NCI-H2196 treated with DMSO at 0.1 percent for 48 hours (cell line): Measurements from ENCODE around the gene MYOZ3.

Experiments used
- DNase-seq: peaks from one replicate; lab custom pipeline; 2025; ENCODE audit not compliant: unreplicated experiment; lab: John Stamatoyannopoulos, UW

Gene MYOZ3

GRCh38 chr5:150658699-150659265, 2.3 kb upstream of the MYOZ3 start:
- no peak for DNase-seq

- DNase-seq = no peak
Observed at GRCh38 chr5:150659360-150660107, 1.5 kb upstream of the MYOZ3 start.

- DNase-seq = no peak
Observed at GRCh38 chr5:150660108-150660831, 781 bp upstream of the MYOZ3 start.

- DNase-seq = no peak
Observed at GRCh38 chr5:150661821-150662596, 958 bp downstream of the MYOZ3 start.

GRCh38 chr5:150662731-150663516, 1.9 kb downstream of the MYOZ3 start:
- no peak for DNase-seq

- DNase-seq = no peak
Observed at GRCh38 chr5:150663936-150664335, 2.9 kb downstream of the MYOZ3 start.

- DNase-seq = no peak
Observed at GRCh38 chr5:150665044-150665443, 4.0 kb downstream of the MYOZ3 start.

GRCh38 chr5:150670275-150670947, 9.4 kb downstream of the MYOZ3 start:
- no peak for DNase-seq

- no peak for DNase-seq
Observed at GRCh38 chr5:150670948-150671310, 9.9 kb downstream of the MYOZ3 start.

- DNase-seq = no peak
Observed at GRCh38 chr5:150671509-150672236, 10.6 kb downstream of the MYOZ3 start.

- DNase-seq = no peak
Observed at GRCh38 chr5:150672237-150672883, 11.3 kb downstream of the MYOZ3 start.

GRCh38 chr5:150672884-150673275, 11.8 kb downstream of the MYOZ3 start:
- no peak for DNase-seq

GRCh38 chr5:150674341-150674821, 13.3 kb downstream of the MYOZ3 start:
- no peak for DNase-seq

GRCh38 chr5:150675069-150675468, 14.0 kb downstream of the MYOZ3 start:
- no peak for DNase-seq

GRCh38 chr5:150676578-150676977, 15.5 kb downstream of the MYOZ3 start:
- DNase-seq = no peak

- DNase-seq = no peak
Observed at GRCh38 chr5:150689120-150689519, 28.1 kb downstream of the MYOZ3 start.

- no peak for DNase-seq
Observed at GRCh38 chr5:150690760-150691159, 29.7 kb downstream of the MYOZ3 start.

- no peak for DNase-seq
Observed at GRCh38 chr5:150692276-150692675, 31.2 kb downstream of the MYOZ3 start.

- no peak for DNase-seq
Observed at GRCh38 chr5:150694612-150695011, 33.6 kb downstream of the MYOZ3 start.
